Endothelial cell of umbilical vein (primary cell): ENCODE data around the gene HUWE1. TPM values are rescaled to one million over a fixed set of nuclear protein-coding genes. Genes with fewer than 3 reads are reported as not detected.

Experiments used
- BruUV-seq: library from RNA; stranded (reverse); fragments of 400-500 nt; replicated peaks from 2 replicates; lab custom pipeline; 2021; lab: Mats Ljungman, UMichigan
- CTCF ChIA-PET: fragments of 300-600, 350-600 bp; sonication (Branson Sonifier 250); formaldehyde crosslinking; loops from one replicate; lab custom pipeline; 2021; ENCODE audit warnings: antibody characterized with exemption, inconsistent platforms; lab: Charles Lee
- POLR2A ChIA-PET: fragments of 300-600, 350-600 bp; sonication (Branson Sonifier 250); formaldehyde crosslinking; loops from one replicate; lab custom pipeline; 2021; ENCODE audit warnings: antibody characterized with exemption, inconsistent platforms; lab: Charles Lee
- DNase-seq: peaks from one replicate; pipeline ENCODE4 v3.0.0-alpha.2; 2011; ENCODE audit warnings: low read depth, low spot score
- FAIRE-seq: peaks from 2 replicates; lab custom pipeline; 2011; peaks lifted over from hg19 to GRCh38; lab: Jason Lieb, UNC
- H2AFZ ChIP-seq: 2 replicates; pipeline ENCODE4 v1.6.0; 2012; ENCODE audit warnings: low read depth, low read length, control low read depth, inconsistent platforms
- H3K27ac ChIP-seq: 2 replicates; pipeline ENCODE4 v1.5.1; 2011; ENCODE audit warnings: low read depth, mild to moderate bottlenecking, control low read depth, low read length, moderate library complexity; ENCODE audit not compliant: insufficient read depth
- H3K27me3 ChIP-seq, 2 experiments: 2 replicates each; pipeline versions ENCODE4 v1.6.0 to v1.6.1; 2011; ENCODE audit warnings: low read length in 2 of 2, mixed read lengths in 1 of 2; ENCODE audit not compliant: control insufficient read depth in 2 of 2, insufficient read depth in 2 of 2
- H3K36me3 ChIP-seq, 2 experiments: 2 replicates in 1 of 2; 3 replicates in 1 of 2; pipeline ENCODE4 v1.5.1; 2011; ENCODE audit warnings: low read length in 2 of 2, mild to moderate bottlenecking in 1 of 2, moderate library complexity in 1 of 2; ENCODE audit not compliant: control insufficient read depth in 2 of 2, insufficient read depth in 2 of 2; ENCODE audit errors: extremely low read depth in 1 of 2
- H3K4me1 ChIP-seq: 3 replicates; pipeline ENCODE4 v1.5.1; 2011; ENCODE audit warnings: mild to moderate bottlenecking, low read length; ENCODE audit not compliant: control insufficient read depth, insufficient read depth; ENCODE audit errors: extremely low read depth
- H3K4me2 ChIP-seq: 2 replicates; pipeline ENCODE4 v1.6.1; 2011; ENCODE audit warnings: low read length, control low read depth, mixed read lengths; ENCODE audit not compliant: insufficient read depth
- H3K4me3 ChIP-seq, 3 experiments: fragments of 200-600 bp in 1 of 3; sonication (generic), shearing (Covaris generic) in 1 of 3; replicated peaks in 1 of 3; 2 replicates each; pipeline ENCODE4 v1.5.1; 2011 to 2016; ENCODE audit warnings: control low read depth in 3 of 3, low read length in 3 of 3, mild to moderate bottlenecking in 2 of 3, inconsistent platforms in 1 of 3, low read depth in 1 of 3, moderate library complexity in 1 of 3; ENCODE audit not compliant: insufficient read depth in 1 of 3
- H3K79me2 ChIP-seq: 2 replicates; pipeline ENCODE4 v1.6.0; 2012; ENCODE audit warnings: low read length, inconsistent platforms; ENCODE audit not compliant: control insufficient read depth, insufficient read depth
- H3K9ac ChIP-seq: replicated peaks from 2 replicates; pipeline ENCODE3; 2011; ENCODE audit warnings: low read length, control low read depth; ENCODE audit not compliant: insufficient read depth; ENCODE audit errors: extremely low read depth
- H3K9me1 ChIP-seq: replicated peaks from 3 replicates; pipeline ENCODE4 v1.6.0; 2011; ENCODE audit warnings: mild to moderate bottlenecking, low read length; ENCODE audit not compliant: control insufficient read depth, insufficient read depth; ENCODE audit errors: extremely low read depth
- H3K9me3 ChIP-seq: replicated peaks from 2 replicates; pipeline ENCODE4 v1.5.1; 2012; ENCODE audit warnings: low read length, inconsistent platforms; ENCODE audit not compliant: control insufficient read depth, insufficient read depth
- H4K20me1 ChIP-seq: replicated peaks from 2 replicates; pipeline ENCODE3; 2011; ENCODE audit warnings: mild to moderate bottlenecking, low read length; ENCODE audit not compliant: control insufficient read depth, insufficient read depth; ENCODE audit errors: extremely low read depth
- EZH2 ChIP-seq: IDR thresholded peaks from 2 replicates; pipeline ENCODE4 v1.6.1; 2012; ENCODE audit warnings: borderline replicate concordance, low read depth, mild to moderate bottlenecking, moderate library complexity, low read length, inconsistent platforms; ENCODE audit not compliant: severe bottlenecking
- FOS ChIP-seq: IDR thresholded peaks from 2 replicates; pipeline ENCODE4 v1.6.1; 2011; ENCODE audit warnings: mild to moderate bottlenecking, low read length, moderate library complexity, borderline replicate concordance; ENCODE audit not compliant: insufficient read depth
- GATA2 ChIP-seq: IDR thresholded peaks from 2 replicates; pipeline ENCODE4 v1.7.0; 2011; ENCODE audit warnings: low read depth, mild to moderate bottlenecking, moderate library complexity, mixed read lengths, low read length; ENCODE audit not compliant: insufficient read length, insufficient read depth
- JUN ChIP-seq: IDR thresholded peaks from 2 replicates; pipeline ENCODE4 v1.6.1; 2011; ENCODE audit warnings: borderline replicate concordance, low read depth; ENCODE audit not compliant: insufficient read length, insufficient read depth
- MYC ChIP-seq: IDR thresholded peaks from one replicate; pipeline ENCODE4 v1.6.1; 2011; ENCODE audit warnings: mild to moderate bottlenecking, low read depth, low read length
- POLR2A ChIP-seq: IDR thresholded peaks from 2 replicates; pipeline ENCODE4 v1.6.1; 2012; ENCODE audit warnings: low read depth, mild to moderate bottlenecking, control low read depth, low read length
- POLR2AphosphoS5 ChIP-seq: IDR thresholded peaks from 2 replicates; pipeline ENCODE4 v1.6.1; 2012; ENCODE audit warnings: low read depth, mild to moderate bottlenecking, control low read depth, low read length, moderate library complexity; ENCODE audit not compliant: insufficient read depth
- dilution Hi-C: fragments of 300-500 bp; cut with MboI; formaldehyde crosslinking; loops from one replicate; pipeline ENCODE4 v1.15.0; 2019; ENCODE audit warnings: low sequenced_read_pairs; ENCODE audit not compliant: extremely low pct_ligation_motif_present
- intact Hi-C: fragments of 100-400 bp; cut with micrococcal nuclease; formaldehyde crosslinking; loops from one replicate; pipeline ENCODE4 v1.10.0; 2022
- polyA plus RNA-seq, 4 experiments: library from polyadenylated mRNA; depleted of rRNA in 3 of 4; stranded (reverse) in 3 of 4; unstranded in 1 of 4; fragments of >200 nt; gene quantifications; 2 replicates each; pipeline versions ENCODE4 v1.2.1 to v1.2.3, GENCODE V29; 2011 to 2012; ENCODE audit warnings: missing spikeins in 1 of 4
- total RNA-seq: library from RNA; stranded (reverse); gene quantifications from 2 replicates; pipeline ENCODE4 v1.2.3, GENCODE V29; 2021
- TF ChIP-seq, protein P1 (sequence below): IDR thresholded peaks from 2 replicates; pipeline ENCODE4 v1.6.1; 2011; ENCODE audit not compliant: insufficient read depth, insufficient read length
- TF ChIP-seq, protein P2 (sequence below), 2 donors: IDR thresholded peaks; 1 replicate in 1 of 2; 2 replicates in 1 of 2; pipeline ENCODE4 v1.5.1; 2011; ENCODE audit warnings: low read length in 2 of 2, mild to moderate bottlenecking in 2 of 2, moderate library complexity in 2 of 2, control low read depth in 1 of 2, inconsistent platforms in 1 of 2, low read depth in 1 of 2; ENCODE audit not compliant: insufficient read depth in 1 of 2; ENCODE audit errors: extremely low read depth in 1 of 2

HUWE1 gene
- total and polyA plus RNA-seq, 2 donors (not counting 3 experiments of a cell fraction or from before 2014, with no cell fraction given), result 66.6 to 210 TPM

DNA sequence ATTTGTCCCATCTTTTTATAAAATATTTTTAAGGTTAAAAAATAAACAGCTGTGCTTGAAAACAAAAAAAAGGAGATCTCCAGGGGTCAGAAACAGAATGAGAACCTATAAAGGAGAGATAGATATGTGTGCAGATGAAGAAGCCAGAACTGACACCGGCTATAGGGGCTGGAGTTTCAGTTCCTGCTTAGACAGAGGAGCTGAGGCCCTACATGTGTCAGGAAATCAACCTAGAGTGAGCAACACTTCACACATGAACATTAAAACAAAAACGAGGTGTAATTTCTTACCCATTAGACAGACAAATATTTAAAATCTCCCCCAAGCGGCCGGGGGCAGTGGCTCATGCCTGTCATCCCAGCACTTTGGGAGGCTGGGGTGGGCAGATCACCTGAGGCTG lies 17.8 kb upstream of the HUWE1 start:
- DNase-seq (no peak), FAIRE-seq (no peak)
- no peak for TF ChIP-seq FOS
- TF ChIP-seq, protein P1, sequence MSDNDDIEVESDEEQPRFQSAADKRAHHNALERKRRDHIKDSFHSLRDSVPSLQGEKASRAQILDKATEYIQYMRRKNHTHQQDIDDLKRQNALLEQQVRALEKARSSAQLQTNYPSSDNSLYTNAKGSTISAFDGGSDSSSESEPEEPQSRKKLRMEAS, result no peak
- no peak for TF ChIP-seq GATA2
- TF ChIP-seq POLR2A, result no peak
- TF ChIP-seq MYC, result no peak
- no peak for TF ChIP-seq EZH2
- no peak for TF ChIP-seq POLR2AphosphoS5
- no peaks in the 10 kb centered on the region for H3K27me3 ChIP-seq
- no peaks in the 10 kb centered on the region for H4K20me1 ChIP-seq
- H3K79me2 ChIP-seq, result no peaks in the 10 kb centered on the region
- intact Hi-C loops, result no loop called here
- H3K9me3 ChIP-seq, result no peaks in the 10 kb centered on the region
- no peaks in the 10 kb centered on the region for H3K36me3 ChIP-seq
- H3K4me1 ChIP-seq, result no peaks in the 10 kb centered on the region
- H2AFZ ChIP-seq, result no peak overlapping the region
- no peak overlapping the region for H3K9ac ChIP-seq
- no peak overlapping the region for H3K27ac ChIP-seq
- CTCF ChIA-PET, result no interaction called here
- no peak overlapping the region for H3K4me2 ChIP-seq
- no peak overlapping the region for H3K4me3 ChIP-seq
- dilution Hi-C loops, result no loop called here
- POLR2A ChIA-PET, result no interaction called here
- H3K9me1 ChIP-seq, result no peaks in the 10 kb centered on the region
- BruUV-seq, result no TSS peak

DNA sequence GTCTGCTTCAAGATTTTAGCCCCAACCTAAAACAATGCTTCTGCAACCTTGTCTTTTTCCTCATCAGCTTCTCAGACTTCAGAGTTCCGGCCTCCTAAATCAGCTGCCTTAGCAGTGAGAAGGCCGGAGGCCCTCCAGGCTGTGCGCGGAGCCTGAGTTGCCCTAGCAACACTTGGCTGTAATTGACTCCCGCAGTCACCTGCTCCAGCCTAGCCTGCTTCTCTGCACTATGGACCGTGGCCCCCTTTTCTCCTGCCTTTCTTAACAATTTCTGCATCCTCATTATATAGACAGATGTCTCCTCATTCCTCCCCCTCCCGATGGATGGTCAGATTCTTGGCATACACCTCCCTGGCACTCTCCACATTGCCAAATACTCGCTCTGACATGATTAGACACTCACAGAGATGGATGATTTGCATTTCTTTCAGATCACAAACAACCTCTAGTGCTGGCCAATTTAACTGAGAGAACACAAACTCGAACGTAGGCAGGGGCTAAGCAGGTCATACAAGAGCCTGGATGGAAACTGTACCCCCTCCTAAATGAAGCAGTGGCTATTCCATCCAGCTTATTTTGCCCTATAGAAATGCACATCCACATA lies 9.5 kb upstream of the HUWE1 start:
- Histone ChIP-seq H3K4me2 (no peak overlapping the region), H3K36me3 (no peaks in the 10 kb centered on the region), H3K4me3 (no peak overlapping the region), H2AFZ (no peak overlapping the region), H3K4me1 (no peaks in the 10 kb centered on the region), H4K20me1 (no peaks in the 10 kb centered on the region), H3K27ac (no peak overlapping the region), H3K79me2 (no peaks in the 10 kb centered on the region), H3K9me1 (no peaks in the 10 kb centered on the region), H3K9me3 (no peaks in the 10 kb centered on the region), H3K27me3 (no peaks in the 10 kb centered on the region), H3K9ac (no peak overlapping the region)
- CTCF ChIA-PET, result no interaction called here
- DNase-seq (no peak), FAIRE-seq (no peak)
- POLR2A ChIA-PET, result no interaction called here
- intact Hi-C loops (no loop called here), dilution Hi-C loops (no loop called here)
- BruUV-seq, result no TSS peak
- TF ChIP-seq POLR2A (no peak), JUN (no peak), EZH2 (no peak), MYC (no peak), FOS (no peak), POLR2AphosphoS5 (no peak), GATA2 (no peak)
- TF ChIP-seq, protein P2, sequence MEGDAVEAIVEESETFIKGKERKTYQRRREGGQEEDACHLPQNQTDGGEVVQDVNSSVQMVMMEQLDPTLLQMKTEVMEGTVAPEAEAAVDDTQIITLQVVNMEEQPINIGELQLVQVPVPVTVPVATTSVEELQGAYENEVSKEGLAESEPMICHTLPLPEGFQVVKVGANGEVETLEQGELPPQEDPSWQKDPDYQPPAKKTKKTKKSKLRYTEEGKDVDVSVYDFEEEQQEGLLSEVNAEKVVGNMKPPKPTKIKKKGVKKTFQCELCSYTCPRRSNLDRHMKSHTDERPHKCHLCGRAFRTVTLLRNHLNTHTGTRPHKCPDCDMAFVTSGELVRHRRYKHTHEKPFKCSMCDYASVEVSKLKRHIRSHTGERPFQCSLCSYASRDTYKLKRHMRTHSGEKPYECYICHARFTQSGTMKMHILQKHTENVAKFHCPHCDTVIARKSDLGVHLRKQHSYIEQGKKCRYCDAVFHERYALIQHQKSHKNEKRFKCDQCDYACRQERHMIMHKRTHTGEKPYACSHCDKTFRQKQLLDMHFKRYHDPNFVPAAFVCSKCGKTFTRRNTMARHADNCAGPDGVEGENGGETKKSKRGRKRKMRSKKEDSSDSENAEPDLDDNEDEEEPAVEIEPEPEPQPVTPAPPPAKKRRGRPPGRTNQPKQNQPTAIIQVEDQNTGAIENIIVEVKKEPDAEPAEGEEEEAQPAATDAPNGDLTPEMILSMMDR (IDR thresholded peaks at IDR 0.05; ENCODE audit: extremely low read depth in 1 of 2, insufficient read depth in 1 of 2, low read depth in 1 of 2, low read length in 2 of 2), result no peak
- TF ChIP-seq, protein P1, result no peak
